ENCODE results near the gene DDX56.

DNA sequence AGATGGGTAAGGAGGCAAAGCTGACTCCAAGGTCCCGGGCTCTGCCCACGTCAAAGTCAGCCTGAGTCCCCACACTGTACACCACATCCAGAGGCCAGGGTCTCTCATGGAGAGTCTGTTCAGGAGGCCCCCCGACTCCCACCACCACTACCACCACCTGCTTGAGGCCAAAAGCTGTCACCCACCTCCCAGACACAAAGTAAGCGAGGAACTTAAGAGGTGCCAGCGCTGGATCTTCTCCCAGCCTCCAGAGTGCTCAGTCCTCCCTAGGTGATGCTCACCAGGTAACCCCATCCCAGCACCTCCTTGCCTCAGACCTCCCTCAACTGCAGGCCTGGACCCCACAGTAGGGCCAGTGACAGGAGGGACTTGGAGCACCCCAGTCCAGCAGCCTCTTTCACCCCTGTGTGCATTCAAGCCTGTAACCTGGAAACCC, 33.1 kb downstream of the DDX56 start:
- TF ChIP-seq, protein P1, sequence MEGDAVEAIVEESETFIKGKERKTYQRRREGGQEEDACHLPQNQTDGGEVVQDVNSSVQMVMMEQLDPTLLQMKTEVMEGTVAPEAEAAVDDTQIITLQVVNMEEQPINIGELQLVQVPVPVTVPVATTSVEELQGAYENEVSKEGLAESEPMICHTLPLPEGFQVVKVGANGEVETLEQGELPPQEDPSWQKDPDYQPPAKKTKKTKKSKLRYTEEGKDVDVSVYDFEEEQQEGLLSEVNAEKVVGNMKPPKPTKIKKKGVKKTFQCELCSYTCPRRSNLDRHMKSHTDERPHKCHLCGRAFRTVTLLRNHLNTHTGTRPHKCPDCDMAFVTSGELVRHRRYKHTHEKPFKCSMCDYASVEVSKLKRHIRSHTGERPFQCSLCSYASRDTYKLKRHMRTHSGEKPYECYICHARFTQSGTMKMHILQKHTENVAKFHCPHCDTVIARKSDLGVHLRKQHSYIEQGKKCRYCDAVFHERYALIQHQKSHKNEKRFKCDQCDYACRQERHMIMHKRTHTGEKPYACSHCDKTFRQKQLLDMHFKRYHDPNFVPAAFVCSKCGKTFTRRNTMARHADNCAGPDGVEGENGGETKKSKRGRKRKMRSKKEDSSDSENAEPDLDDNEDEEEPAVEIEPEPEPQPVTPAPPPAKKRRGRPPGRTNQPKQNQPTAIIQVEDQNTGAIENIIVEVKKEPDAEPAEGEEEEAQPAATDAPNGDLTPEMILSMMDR (IDR thresholded peaks at IDR 0.05; ENCODE audit: low read depth, low read length, poor library complexity, severe bottlenecking): no peak
- TF ChIP-seq EZH2phosphoT487 (IDR thresholded peaks at IDR 0.05; ENCODE audit: borderline replicate concordance, low read length): no peak
